ENCODE measurements around the gene CEP128.

Gene CEP128

DNA sequence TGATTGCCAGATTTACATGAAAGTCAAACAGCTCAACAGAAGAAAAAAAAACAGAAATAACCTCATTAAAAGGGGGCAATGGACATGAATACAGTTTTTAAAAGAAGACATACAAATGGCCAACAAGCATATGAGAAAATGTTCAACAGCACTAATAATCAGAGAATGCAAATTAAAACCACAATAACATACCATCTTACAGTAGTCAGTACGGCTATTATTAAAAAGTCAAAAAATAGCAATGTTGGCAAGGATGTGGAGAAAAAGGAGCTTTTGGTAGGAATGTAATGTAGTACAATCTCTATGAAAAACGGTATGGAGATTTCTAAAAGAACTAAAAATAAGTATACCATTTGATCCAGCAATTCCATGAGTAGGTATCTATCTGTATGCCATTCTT is 272.1 kb downstream of the CEP128 start:
- H4K8ac ChIP-seq (ENCODE audit: low read depth, low read length) = no peak overlapping the region
- no peak overlapping the region for H2AFZ ChIP-seq (ENCODE audit: insufficient read depth, low read length, poor library complexity)
- no CpG with 5 or more reads among the region's 2 CpGs for WGBS (ENCODE audit: extremely low coverage, insufficient coverage, insufficient read length)
- no peak overlapping the region for H4K91ac ChIP-seq (ENCODE audit: low read depth, low read length)
- no peak overlapping the region for H2BK120ac ChIP-seq (ENCODE audit: insufficient read depth, low read length, poor library complexity)
- H4K12ac ChIP-seq (ENCODE audit: low read depth, low read length) = no peak overlapping the region
- no peak for DNase-seq
- no peak overlapping the region for H3K18ac ChIP-seq (ENCODE audit: low read length)
- no peak overlapping the region for H3K4me2 ChIP-seq (ENCODE audit: low read length)
- H3K4me3 ChIP-seq (ENCODE audit: low read depth, low read length) = no peak overlapping the region
- H3K27me3 ChIP-seq (ENCODE audit: insufficient read depth, low read length) = no peaks in the 10 kb centered on the region
- H3K79me1 ChIP-seq (ENCODE audit: low read length) = no peaks in the 10 kb centered on the region
- H3K9me3 ChIP-seq (ENCODE audit: insufficient read depth, low read depth, low read length) = no peaks in the 10 kb centered on the region
- H2BK5ac ChIP-seq (ENCODE audit: low read depth, low read length, poor library complexity) = no peak overlapping the region
- H3K36me3 ChIP-seq (ENCODE audit: control insufficient read depth in 1 of 2, insufficient read depth in 2 of 2, low read length in 2 of 2) = no peaks in the 10 kb centered on the region
- no peak overlapping the region for H3K27ac ChIP-seq (ENCODE audit: low read depth, low read length)
- H2AK5ac ChIP-seq (ENCODE audit: low read length) = no peak overlapping the region
- no peak overlapping the region for H3K23ac ChIP-seq (ENCODE audit: low read length)
- H3K4me1 ChIP-seq (ENCODE audit: control insufficient read depth in 1 of 2, insufficient read depth in 2 of 2, low read length in 2 of 2) = no peaks in the 10 kb centered on the region
- H3K14ac ChIP-seq (ENCODE audit: low read length) = no peak overlapping the region
- no peak overlapping the region for H2BK12ac ChIP-seq (ENCODE audit: low read length)
- no peak overlapping the region for H3K9ac ChIP-seq (ENCODE audit: low read length)
- no peak overlapping the region for H3K4ac ChIP-seq (ENCODE audit: low read depth, low read length)
- H3K79me2 ChIP-seq (ENCODE audit: control insufficient read depth, insufficient read depth, low read length, poor library complexity) = no peaks in the 10 kb centered on the region

- no peaks in the 10 kb centered on the region for H3K27me3 ChIP-seq (ENCODE audit: insufficient read depth, low read length)
- H3K4ac ChIP-seq (ENCODE audit: low read depth, low read length) = no peak overlapping the region
- no peak overlapping the region for H2BK5ac ChIP-seq (ENCODE audit: low read depth, low read length, poor library complexity)
- no peak overlapping the region for H3K9ac ChIP-seq (ENCODE audit: low read length)
- no peak overlapping the region for H4K91ac ChIP-seq (ENCODE audit: low read depth, low read length)
- no peak overlapping the region for H2BK120ac ChIP-seq (ENCODE audit: insufficient read depth, low read length, poor library complexity)
- H3K23ac ChIP-seq (ENCODE audit: low read length) = no peak overlapping the region
- H3K27ac ChIP-seq (ENCODE audit: low read depth, low read length) = no peak overlapping the region
- no peak overlapping the region for H2AFZ ChIP-seq (ENCODE audit: insufficient read depth, low read length, poor library complexity)
- no peak overlapping the region for H4K8ac ChIP-seq (ENCODE audit: low read depth, low read length)
- H3K18ac ChIP-seq (ENCODE audit: low read length) = no peak overlapping the region
- H2BK12ac ChIP-seq (ENCODE audit: low read length) = no peak overlapping the region
- no CpG with 5 or more reads among the region's 2 CpGs for WGBS (ENCODE audit: extremely low coverage, insufficient coverage, insufficient read length)
- no peaks in the 10 kb centered on the region for H3K79me2 ChIP-seq (ENCODE audit: control insufficient read depth, insufficient read depth, low read length, poor library complexity)
- H3K36me3 ChIP-seq (ENCODE audit: control insufficient read depth in 1 of 2, insufficient read depth in 2 of 2, low read length in 2 of 2) = no peaks in the 10 kb centered on the region
- H3K4me3 ChIP-seq (ENCODE audit: low read depth, low read length) = no peak overlapping the region
- H3K4me2 ChIP-seq (ENCODE audit: low read length) = no peak overlapping the region
- peak in 1 of 2 donors; percentile 18 for DNase-seq
- H3K9me3 ChIP-seq (ENCODE audit: insufficient read depth, low read depth, low read length) = no peaks in the 10 kb centered on the region
- H4K12ac ChIP-seq (ENCODE audit: low read depth, low read length) = no peak overlapping the region
- H3K14ac ChIP-seq (ENCODE audit: low read length) = no peak overlapping the region
- H2AK5ac ChIP-seq (ENCODE audit: low read length) = no peak overlapping the region
- no peaks in the 10 kb centered on the region for H3K4me1 ChIP-seq (ENCODE audit: control insufficient read depth in 1 of 2, insufficient read depth in 2 of 2, low read length in 2 of 2)
- H3K79me1 ChIP-seq (ENCODE audit: low read length) = no peaks in the 10 kb centered on the region
Observed at GRCh38 chr14:80664576-80664975, 277.0 kb downstream of the CEP128 start.

DNA sequence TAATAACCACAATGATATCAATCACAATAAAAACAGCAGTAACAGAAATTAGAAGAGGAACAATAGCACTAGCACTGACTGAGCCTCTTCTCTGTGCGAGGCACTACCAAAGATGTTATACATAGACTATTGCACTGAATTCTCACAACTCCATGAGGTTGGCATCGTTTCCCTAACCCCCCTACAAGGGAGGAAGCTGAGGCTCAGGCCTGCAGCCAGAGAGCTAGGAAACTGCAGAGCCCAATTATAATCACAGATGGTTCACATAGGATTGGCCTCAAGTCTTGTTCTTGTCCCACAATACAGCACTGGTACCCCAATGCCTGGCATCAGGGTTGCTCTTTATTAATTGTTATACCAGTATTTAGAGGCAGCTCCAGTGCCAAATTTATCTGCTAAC is 278.0 kb downstream of the CEP128 start:
- H3K79me2 ChIP-seq (ENCODE audit: control insufficient read depth, insufficient read depth, low read length, poor library complexity) = no peaks in the 10 kb centered on the region
- H3K27me3 ChIP-seq (ENCODE audit: insufficient read depth, low read length) = no peaks in the 10 kb centered on the region
- no peak overlapping the region for H3K18ac ChIP-seq (ENCODE audit: low read length)
- no peaks in the 10 kb centered on the region for H3K79me1 ChIP-seq (ENCODE audit: low read length)
- H3K9ac ChIP-seq (ENCODE audit: low read length) = no peak overlapping the region
- H3K36me3 ChIP-seq (ENCODE audit: control insufficient read depth in 1 of 2, insufficient read depth in 2 of 2, low read length in 2 of 2) = no peaks in the 10 kb centered on the region
- H3K4me2 ChIP-seq (ENCODE audit: low read length) = no peak overlapping the region
- no peaks in the 10 kb centered on the region for H3K9me3 ChIP-seq (ENCODE audit: insufficient read depth, low read depth, low read length)
- no peak overlapping the region for H3K4ac ChIP-seq (ENCODE audit: low read depth, low read length)
- H3K4me3 ChIP-seq (ENCODE audit: low read depth, low read length) = no peak overlapping the region
- H2BK5ac ChIP-seq (ENCODE audit: low read depth, low read length, poor library complexity) = no peak overlapping the region
- no peak overlapping the region for H2AFZ ChIP-seq (ENCODE audit: insufficient read depth, low read length, poor library complexity)
- WGBS (ENCODE audit: extremely low coverage, insufficient coverage, insufficient read length) = no CpG with 5 or more reads among the region's 2 CpGs
- no peak overlapping the region for H4K12ac ChIP-seq (ENCODE audit: low read depth, low read length)
- H4K91ac ChIP-seq (ENCODE audit: low read depth, low read length) = no peak overlapping the region
- no peak for DNase-seq
- H2BK12ac ChIP-seq (ENCODE audit: low read length) = no peak overlapping the region
- H3K14ac ChIP-seq (ENCODE audit: low read length) = no peak overlapping the region
- H4K8ac ChIP-seq (ENCODE audit: low read depth, low read length) = no peak overlapping the region
- no peak overlapping the region for H3K23ac ChIP-seq (ENCODE audit: low read length)
- no peak overlapping the region for H2AK5ac ChIP-seq (ENCODE audit: low read length)
- no peak overlapping the region for H3K27ac ChIP-seq (ENCODE audit: low read depth, low read length)
- no peak overlapping the region for H2BK120ac ChIP-seq (ENCODE audit: insufficient read depth, low read length, poor library complexity)
- H3K4me1 ChIP-seq (ENCODE audit: control insufficient read depth in 1 of 2, insufficient read depth in 2 of 2, low read length in 2 of 2) = no peaks in the 10 kb centered on the region

- Histone ChIP-seq H3K4ac (ENCODE audit: low read depth, low read length) (no peak overlapping the region), H3K9me3 (ENCODE audit: insufficient read depth, low read depth, low read length) (no peaks in the 10 kb centered on the region), H4K12ac (ENCODE audit: low read depth, low read length) (no peak overlapping the region), H4K91ac (ENCODE audit: low read depth, low read length) (no peak overlapping the region), H3K18ac (ENCODE audit: low read length) (no peak overlapping the region), H3K4me3 (ENCODE audit: low read depth, low read length) (no peak overlapping the region), H2BK12ac (ENCODE audit: low read length) (no peak overlapping the region), H3K23ac (ENCODE audit: low read length) (no peak overlapping the region), H2BK120ac (ENCODE audit: insufficient read depth, low read length, poor library complexity) (no peak overlapping the region), H3K79me1 (ENCODE audit: low read length) (no peaks in the 10 kb centered on the region), H2AK5ac (ENCODE audit: low read length) (no peak overlapping the region), H2BK5ac (ENCODE audit: low read depth, low read length, poor library complexity) (no peak overlapping the region), H3K79me2 (ENCODE audit: control insufficient read depth, insufficient read depth, low read length, poor library complexity) (no peaks in the 10 kb centered on the region), H3K27me3 (ENCODE audit: insufficient read depth, low read length) (no peaks in the 10 kb centered on the region), H3K4me2 (ENCODE audit: low read length) (no peak overlapping the region), H3K27ac (ENCODE audit: low read depth, low read length) (no peak overlapping the region), H4K8ac (ENCODE audit: low read depth, low read length) (no peak overlapping the region), H3K9ac (ENCODE audit: low read length) (no peak overlapping the region), H2AFZ (ENCODE audit: insufficient read depth, low read length, poor library complexity) (no peak overlapping the region), H3K4me1 (ENCODE audit: control insufficient read depth in 1 of 2, insufficient read depth in 2 of 2, low read length in 2 of 2) (no peaks in the 10 kb centered on the region), H3K36me3 (ENCODE audit: control insufficient read depth in 1 of 2, insufficient read depth in 2 of 2, low read length in 2 of 2) (no peaks in the 10 kb centered on the region), H3K14ac (ENCODE audit: low read length) (no peak overlapping the region)
- peak in 1 of 2 donors; percentile 7 for DNase-seq
- WGBS (ENCODE audit: extremely low coverage, insufficient coverage, insufficient read length) = no CpG with 5 or more reads among the region's 2 CpGs
Observed at GRCh38 chr14:80659783-80660182, 281.8 kb downstream of the CEP128 start.
